PC-3 (cell line): ENCODE measurements around the gene DCP1B.

ENCODE experiments used
- EZH2 ChIP-seq: fragments of 300-600 bp; sonication (generic); IDR thresholded peaks from one replicate; pipeline ENCODE4 v1.6.1; 2017; ENCODE audit warnings: antibody characterized with exemption, mild to moderate bottlenecking, low read length; ENCODE audit not compliant: unreplicated experiment
- EZH2phosphoT487 ChIP-seq: fragments of 300-600 bp; sonication (generic); IDR thresholded peaks from 2 replicates; pipeline ENCODE4 v1.6.1; 2018; ENCODE audit warnings: mild to moderate bottlenecking, antibody characterized with exemption, low read length, borderline replicate concordance
- TF ChIP-seq, protein P1 (sequence below): fragments of 300-600 bp; sonication (generic); conservative IDR thresholded peaks from 2 replicates; pipeline ENCODE4 v1.5.1; 2017; ENCODE audit warnings: antibody characterized with exemption, low read depth, mild to moderate bottlenecking, low read length

- TF ChIP-seq, protein P1, sequence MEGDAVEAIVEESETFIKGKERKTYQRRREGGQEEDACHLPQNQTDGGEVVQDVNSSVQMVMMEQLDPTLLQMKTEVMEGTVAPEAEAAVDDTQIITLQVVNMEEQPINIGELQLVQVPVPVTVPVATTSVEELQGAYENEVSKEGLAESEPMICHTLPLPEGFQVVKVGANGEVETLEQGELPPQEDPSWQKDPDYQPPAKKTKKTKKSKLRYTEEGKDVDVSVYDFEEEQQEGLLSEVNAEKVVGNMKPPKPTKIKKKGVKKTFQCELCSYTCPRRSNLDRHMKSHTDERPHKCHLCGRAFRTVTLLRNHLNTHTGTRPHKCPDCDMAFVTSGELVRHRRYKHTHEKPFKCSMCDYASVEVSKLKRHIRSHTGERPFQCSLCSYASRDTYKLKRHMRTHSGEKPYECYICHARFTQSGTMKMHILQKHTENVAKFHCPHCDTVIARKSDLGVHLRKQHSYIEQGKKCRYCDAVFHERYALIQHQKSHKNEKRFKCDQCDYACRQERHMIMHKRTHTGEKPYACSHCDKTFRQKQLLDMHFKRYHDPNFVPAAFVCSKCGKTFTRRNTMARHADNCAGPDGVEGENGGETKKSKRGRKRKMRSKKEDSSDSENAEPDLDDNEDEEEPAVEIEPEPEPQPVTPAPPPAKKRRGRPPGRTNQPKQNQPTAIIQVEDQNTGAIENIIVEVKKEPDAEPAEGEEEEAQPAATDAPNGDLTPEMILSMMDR, result no peak
- TF ChIP-seq EZH2 (no peak), EZH2phosphoT487 (no peak)
These were observed 88.9 kb downstream of the DCP1B start for GRCh38 chr12:1915082-1915968.
